Keratinocyte (primary cell): Measurements from ENCODE around the gene GBP7. TPM values are rescaled to one million over a fixed set of nuclear protein-coding genes. Genes with fewer than 3 reads are reported as not detected.

Source experiments
- DNase-seq: peaks from one replicate; pipeline ENCODE4 v3.0.0-alpha.2; 2011; ENCODE audit warnings: low read depth, missing footprints, low spot score
- FAIRE-seq: peaks from 2 replicates; lab custom pipeline; 2011; peaks lifted over from hg19 to GRCh38; lab: Jason Lieb, UNC
- H2AFZ ChIP-seq: 2 replicates; pipeline ENCODE4 v1.6.0; 2012; ENCODE audit warnings: low read length, control low read depth, inconsistent platforms; ENCODE audit not compliant: control insufficient read depth
- H3K27ac ChIP-seq: 2 replicates; pipeline ENCODE4 v1.5.1; 2011; ENCODE audit warnings: low read length; ENCODE audit not compliant: control insufficient read depth, insufficient read depth
- H3K27me3 ChIP-seq: 3 replicates; pipeline ENCODE4 v1.6.0; 2011; ENCODE audit warnings: low read length; ENCODE audit not compliant: control insufficient read depth, insufficient read depth; ENCODE audit errors: extremely low read depth
- H3K36me3 ChIP-seq, 2 experiments: 2 replicates in 1 of 2; 3 replicates in 1 of 2; pipeline ENCODE4 v1.5.1; 2011; ENCODE audit warnings: low read length in 2 of 2, mild to moderate bottlenecking in 1 of 2; ENCODE audit not compliant: control insufficient read depth in 2 of 2, insufficient read depth in 2 of 2; ENCODE audit errors: extremely low read depth in 1 of 2
- H3K4me1 ChIP-seq: 3 replicates; pipeline ENCODE4 v1.5.1; 2011; ENCODE audit warnings: low read length; ENCODE audit not compliant: control insufficient read depth, insufficient read depth; ENCODE audit errors: extremely low read depth
- H3K4me2 ChIP-seq: 3 replicates; pipeline ENCODE4 v1.6.0; 2011; ENCODE audit warnings: low read depth, low read length; ENCODE audit not compliant: control insufficient read depth, insufficient read depth; ENCODE audit errors: extremely low read depth
- H3K4me3 ChIP-seq, 3 experiments: fragments of 200-600 bp in 1 of 3; sonication (generic) in 1 of 3; 2 replicates in 2 of 3; 3 replicates in 1 of 3; pipeline ENCODE4 v1.5.1; 2011 to 2016; ENCODE audit warnings: low read length in 3 of 3, mild to moderate bottlenecking in 3 of 3, control low read depth in 2 of 3, inconsistent platforms in 1 of 3, low read depth in 1 of 3, mixed read lengths in 1 of 3, mixed run types in 1 of 3, moderate library complexity in 1 of 3; ENCODE audit not compliant: control insufficient read depth in 2 of 3, insufficient read depth in 2 of 3; ENCODE audit errors: extremely low read depth in 1 of 3
- H3K79me2 ChIP-seq: 2 replicates; pipeline ENCODE4 v1.6.0; 2012; ENCODE audit warnings: low read length; ENCODE audit not compliant: control insufficient read depth, insufficient read depth
- H3K9ac ChIP-seq: 3 replicates; pipeline ENCODE4 v1.6.0; 2011; ENCODE audit warnings: low read length; ENCODE audit not compliant: control insufficient read depth, insufficient read depth; ENCODE audit errors: extremely low read depth
- H3K9me1 ChIP-seq: 3 replicates; pipeline ENCODE4 v1.6.0; 2011; ENCODE audit warnings: low read length; ENCODE audit not compliant: control insufficient read depth, insufficient read depth; ENCODE audit errors: extremely low read depth
- H3K9me3 ChIP-seq: 2 replicates; pipeline ENCODE4 v1.5.1; 2012; ENCODE audit warnings: low read depth, low read length; ENCODE audit not compliant: control insufficient read depth
- H4K20me1 ChIP-seq: 3 replicates; pipeline ENCODE4 v1.6.0; 2011; ENCODE audit warnings: low read length; ENCODE audit not compliant: control insufficient read depth, insufficient read depth; ENCODE audit errors: extremely low read depth
- EZH2 ChIP-seq: IDR thresholded peaks from one replicate; pipeline ENCODE4 v1.6.1; 2012; ENCODE audit warnings: inconsistent platforms, mild to moderate bottlenecking, low read length, moderate library complexity
- dilution Hi-C: fragments of 300-500 bp; cut with MboI; formaldehyde crosslinking; loops from one replicate; pipeline ENCODE4 v1.7.0; 2020; ENCODE audit warnings: low sequenced_read_pairs; ENCODE audit not compliant: extremely low pct_ligation_motif_present
- polyA plus RNA-seq, 5 experiments: library from polyadenylated mRNA; depleted of rRNA in 3 of 5; stranded (reverse) in 3 of 5; stranded (forward) in 1 of 5; unstranded in 1 of 5; fragments of >200 nt; gene quantifications; 1 replicate in 1 of 5; 2 replicates in 3 of 5; 3 replicates in 1 of 5; pipeline versions ENCODE4 v1.2.1 to v1.2.3, GENCODE V29; 2011 to 2012; ENCODE audit warnings: missing spikeins in 2 of 5, low read depth in 1 of 5, low replicate concordance in 1 of 5
- TF ChIP-seq, protein P1 (sequence below), 3 experiments: IDR thresholded peaks in 1 of 3; conservative IDR thresholded peaks in 1 of 3; optimal IDR thresholded peaks in 1 of 3; 2 replicates in 2 of 3; 3 replicates in 1 of 3; pipeline versions ENCODE3 to v1.5.1; 2011; ENCODE audit warnings: low read length in 3 of 3, mild to moderate bottlenecking in 3 of 3, moderate library complexity in 2 of 3, control low read depth in 1 of 3, inconsistent platforms in 1 of 3; ENCODE audit not compliant: insufficient read depth in 2 of 3; ENCODE audit errors: extremely low read depth in 1 of 3

Gene GBP7
- polyA plus RNA-seq, 1 donor (not counting 4 experiments of a cell fraction or from before 2014, with no cell fraction given) = not detected

GRCh38 chr1:89095737-89096136 lies 80.1 kb downstream of the GBP7 start:
- FAIRE-seq = no peak
- H3K36me3 ChIP-seq = no peaks in the 10 kb centered on the region
- no peak overlapping the region for H3K27ac ChIP-seq

DNA sequence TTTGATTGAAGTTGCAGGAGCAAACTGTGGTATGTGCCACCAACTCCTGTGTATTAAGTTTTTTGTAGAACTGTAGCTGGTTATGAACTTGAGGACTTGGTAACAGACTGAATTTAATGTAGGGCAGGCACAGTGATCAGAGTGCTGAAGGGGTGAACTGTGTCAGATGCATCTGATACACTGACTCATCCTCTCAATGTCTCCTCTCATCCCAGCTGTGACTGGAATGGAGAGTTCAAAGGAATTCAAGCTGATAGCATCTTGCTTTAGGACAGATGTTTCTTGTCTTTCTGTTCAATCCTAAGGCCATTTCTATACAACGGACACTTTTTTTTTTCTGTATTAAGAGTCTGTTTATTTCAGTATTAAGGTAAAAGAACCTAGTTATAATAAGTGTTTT lies 85.8 kb downstream of the GBP7 start:
- no peaks in the 10 kb centered on the region for H4K20me1 ChIP-seq
- no peaks in the 10 kb centered on the region for H3K9me1 ChIP-seq
- dilution Hi-C loops = no loop called here
- TF ChIP-seq EZH2 = no peak
- TF ChIP-seq, protein P1, sequence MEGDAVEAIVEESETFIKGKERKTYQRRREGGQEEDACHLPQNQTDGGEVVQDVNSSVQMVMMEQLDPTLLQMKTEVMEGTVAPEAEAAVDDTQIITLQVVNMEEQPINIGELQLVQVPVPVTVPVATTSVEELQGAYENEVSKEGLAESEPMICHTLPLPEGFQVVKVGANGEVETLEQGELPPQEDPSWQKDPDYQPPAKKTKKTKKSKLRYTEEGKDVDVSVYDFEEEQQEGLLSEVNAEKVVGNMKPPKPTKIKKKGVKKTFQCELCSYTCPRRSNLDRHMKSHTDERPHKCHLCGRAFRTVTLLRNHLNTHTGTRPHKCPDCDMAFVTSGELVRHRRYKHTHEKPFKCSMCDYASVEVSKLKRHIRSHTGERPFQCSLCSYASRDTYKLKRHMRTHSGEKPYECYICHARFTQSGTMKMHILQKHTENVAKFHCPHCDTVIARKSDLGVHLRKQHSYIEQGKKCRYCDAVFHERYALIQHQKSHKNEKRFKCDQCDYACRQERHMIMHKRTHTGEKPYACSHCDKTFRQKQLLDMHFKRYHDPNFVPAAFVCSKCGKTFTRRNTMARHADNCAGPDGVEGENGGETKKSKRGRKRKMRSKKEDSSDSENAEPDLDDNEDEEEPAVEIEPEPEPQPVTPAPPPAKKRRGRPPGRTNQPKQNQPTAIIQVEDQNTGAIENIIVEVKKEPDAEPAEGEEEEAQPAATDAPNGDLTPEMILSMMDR (optimal IDR thresholded peaks at IDR 0.05 in 1 of 3, IDR thresholded peaks at IDR 0.05 in 1 of 3, conservative IDR thresholded peaks at IDR 0.05 in 1 of 3; ENCODE audit: extremely low read depth in 1 of 3, insufficient read depth in 2 of 3, low read length in 3 of 3) = no peak
- no peak for DNase-seq
- no peaks in the 10 kb centered on the region for H3K79me2 ChIP-seq
- no peaks in the 10 kb centered on the region for H3K27me3 ChIP-seq
- H3K9ac ChIP-seq = no peak overlapping the region
- no peaks in the 10 kb centered on the region for H3K36me3 ChIP-seq
- H3K4me2 ChIP-seq = no peak overlapping the region
- H3K27ac ChIP-seq = no peak overlapping the region
- no peak overlapping the region for H2AFZ ChIP-seq
- H3K4me1 ChIP-seq = no peaks in the 10 kb centered on the region
- no peak for FAIRE-seq
- no peaks in the 10 kb centered on the region for H3K9me3 ChIP-seq
- no peak overlapping the region for H3K4me3 ChIP-seq

More at GRCh38 chr1:89095737-89096136, 80.1 kb downstream of the GBP7 start:
- H3K27me3 ChIP-seq = no peaks in the 10 kb centered on the region
- H2AFZ ChIP-seq = no peak overlapping the region
- H3K4me3 ChIP-seq = no peak overlapping the region
- no peaks in the 10 kb centered on the region for H3K4me1 ChIP-seq
- H3K79me2 ChIP-seq = no peaks in the 10 kb centered on the region
- no peak for TF ChIP-seq EZH2
- TF ChIP-seq, protein P1 (optimal IDR thresholded peaks at IDR 0.05 in 1 of 3, IDR thresholded peaks at IDR 0.05 in 1 of 3, conservative IDR thresholded peaks at IDR 0.05 in 1 of 3; ENCODE audit: extremely low read depth in 1 of 3, insufficient read depth in 2 of 3, low read length in 3 of 3) = no peak
- dilution Hi-C loops = no loop called here
- H3K9me3 ChIP-seq = no peaks in the 10 kb centered on the region
- no peak for DNase-seq
- no peak overlapping the region for H3K4me2 ChIP-seq
- no peaks in the 10 kb centered on the region for H3K9me1 ChIP-seq
- no peak overlapping the region for H3K9ac ChIP-seq
- H4K20me1 ChIP-seq = no peaks in the 10 kb centered on the region
